ENCODE data around the gene GMFB. TPM values are rescaled to one million over a fixed set of nuclear protein-coding genes. Genes with fewer than 3 reads are reported as not detected.

The GMFB gene
- total RNA-seq, 2 experiments from 2014 or later = 28.9 to 37.3 TPM

GRCh38 chr14:54490445-54491175 lies 1.8 kb upstream of the GMFB start:
- CTCF ChIA-PET = interaction anchor here (0.9 to 1.5 kb wide), 2 partner anchors 14 to 27 kb away, joined by 3 to 5 read pairs; no protein-coding TSS in a partner anchor
- peak overlapping the region; percentile 91 for H3K4me3 Mint-ChIP-seq
- POLR2A ChIA-PET = no interaction called here

GRCh38 chr14:54489731-54490444 lies 1.1 kb upstream of the GMFB start:
- ChIA-PET POLR2A (interaction anchor here (2.0 kb wide), 1 partner anchor 20 kb away, joined by 6 read pairs; the partner anchor contains the start of gene CGRRF1), CTCF (interaction anchor here (1.5 to 4.8 kb wide), 3 partner anchors 14 to 35 kb away, joined by 3 to 31 read pairs (median 5); partner anchors contain the start of gene CGRRF1)
- H3K27ac Mint-ChIP-seq = peak overlapping the region; percentile 96
- H3K27me3 Mint-ChIP-seq = no peaks in the 10 kb centered on the region
- H3K9me3 Mint-ChIP-seq (ENCODE audit: low read depth) = no peaks in the 10 kb centered on the region
- peaks cover 44% of the 10 kb centered on the region for H3K4me1 Mint-ChIP-seq
- peak overlapping the region; percentile 91 for H3K4me3 Mint-ChIP-seq
- ATAC-seq (no peak), DNase-seq (no peak)
- peaks cover 8% of the 10 kb centered on the region for H3K36me3 Mint-ChIP-seq (ENCODE audit: low read depth)
- intact Hi-C loops (cut with DNase I, micrococcal nuclease) = loop anchor here (1.0 to 2.0 kb wide), 6 partner anchors 19 to 94 kb away; partner anchors contain the start of genes CGRRF1 (in 2 of the 2), CNIH1 (in 2 of the 2) and CDKN3 (in 1 of the 2)

More at GRCh38 chr14:54490445-54491175, 1.8 kb upstream of the GMFB start:
- Mint-ChIP-seq H3K9me3 (ENCODE audit: low read depth) (no peaks in the 10 kb centered on the region), H3K4me1 (peaks cover 37% of the 10 kb centered on the region), H3K27me3 (no peaks in the 10 kb centered on the region), H3K36me3 (ENCODE audit: low read depth) (peaks cover 8% of the 10 kb centered on the region), H3K27ac (no peak overlapping the region)
- ATAC-seq (no peak), DNase-seq (no peak)
- intact Hi-C loops (cut with DNase I, micrococcal nuclease) = no loop called here

- Mint-ChIP-seq H3K9me3 (ENCODE audit: low read depth) (no peaks in the 10 kb centered on the region), H3K4me1 (peaks cover 50% of the 10 kb centered on the region), H3K4me3 (peak overlapping the region; percentile 91), H3K27me3 (no peaks in the 10 kb centered on the region), H3K36me3 (ENCODE audit: low read depth) (peaks cover 8% of the 10 kb centered on the region), H3K27ac (peak overlapping the region; percentile 96)
- ChIA-PET POLR2A (interaction anchor here (2.0 kb wide), 1 partner anchor 20 kb away, joined by 6 read pairs; the partner anchor contains the start of gene CGRRF1), CTCF (interaction anchor here (1.0 to 4.8 kb wide), 3 partner anchors 16 to 34 kb away, joined by 3 to 31 read pairs (median 3); partner anchors contain the start of gene CGRRF1)
- intact Hi-C loops (cut with DNase I, micrococcal nuclease) = loop anchor here (1.0 to 2.0 kb wide), 6 partner anchors 20 to 93 kb away; partner anchors contain the start of genes CGRRF1 (in 2 of the 2), CNIH1 (in 2 of the 2) and CDKN3 (in 1 of the 2)
- ATAC-seq = no peak
- DNase-seq = no peak
Observed at GRCh38 chr14:54489318-54489683, 521 bp upstream of the GMFB start.

GRCh38 chr14:54488318-54488645 lies 498 bp downstream of the GMFB start:
- intact Hi-C loops (cut with DNase I, micrococcal nuclease) = loop anchor here (1.0 to 2.0 kb wide), 3 partner anchors 47 to 285 kb away; partner anchors contain the start of genes CDKN3 (in 1 of the 2) and CNIH1 (in 1 of the 2)
- no peaks in the 10 kb centered on the region for H3K9me3 Mint-ChIP-seq (ENCODE audit: low read depth)
- H3K27me3 Mint-ChIP-seq = no peaks in the 10 kb centered on the region
- peak overlapping the region; percentile 91 for H3K4me3 Mint-ChIP-seq
- H3K36me3 Mint-ChIP-seq (ENCODE audit: low read depth) = peaks cover 15% of the 10 kb centered on the region
- H3K27ac Mint-ChIP-seq = peak overlapping the region; percentile 93
- ATAC-seq (peak; percentile 16), DNase-seq (no peak)
- CTCF ChIA-PET = interaction anchor here (0.6 to 4.8 kb wide), 17 partner anchors 20 to 319 kb away, joined by 3 to 31 read pairs (median 3); partner anchors contain the start of gene CGRRF1
- POLR2A ChIA-PET = interaction anchor here (0.6 to 2.0 kb wide), 3 partner anchors 21 to 415 kb away, joined by 3 to 7 read pairs (median 6); partner anchors contain the start of gene CGRRF1
- H3K4me1 Mint-ChIP-seq = peaks cover 60% of the 10 kb centered on the region

GRCh38 chr14:54487771-54488170 lies 1.0 kb downstream of the GMFB start:
- H3K4me1 Mint-ChIP-seq = peaks cover 66% of the 10 kb centered on the region

GRCh38 chr14:54486685-54487084 lies 2.1 kb downstream of the GMFB start:
- peak overlapping the region; percentile 91 for H3K4me3 Mint-ChIP-seq
- peaks cover 71% of the 10 kb centered on the region for H3K4me1 Mint-ChIP-seq
- H3K27ac Mint-ChIP-seq = peak overlapping the region; percentile 74
- DNase-seq = no peak
- ChIA-PET CTCF (interaction anchor here (0.6 to 4.8 kb wide), 5 partner anchors 9 to 89 kb away, joined by 3 to 31 read pairs (median 5); partner anchors contain the start of gene CGRRF1), POLR2A (no interaction called here)
- no peaks in the 10 kb centered on the region for H3K9me3 Mint-ChIP-seq (ENCODE audit: low read depth)
- ATAC-seq = no peak
- intact Hi-C loops (cut with DNase I, micrococcal nuclease) = no loop called here
- H3K36me3 Mint-ChIP-seq (ENCODE audit: low read depth) = peaks cover 26% of the 10 kb centered on the region
- H3K27me3 Mint-ChIP-seq = no peaks in the 10 kb centered on the region

More at GRCh38 chr14:54487771-54488170, 1.0 kb downstream of the GMFB start:
- peak overlapping the region; percentile 91 for H3K4me3 Mint-ChIP-seq
- DNase-seq (no peak), ATAC-seq (no peak)
- H3K36me3 Mint-ChIP-seq (ENCODE audit: low read depth) = peaks cover 20% of the 10 kb centered on the region
- H3K27me3 Mint-ChIP-seq = no peaks in the 10 kb centered on the region
- POLR2A ChIA-PET = interaction anchor here (0.6 to 0.9 kb wide), 2 partner anchors 22 to 67 kb away, joined by 4 to 7 read pairs; partner anchors contain the start of gene CGRRF1
- CTCF ChIA-PET = interaction anchor here (0.7 to 4.8 kb wide), 15 partner anchors 8 to 320 kb away, joined by 3 to 31 read pairs (median 3); partner anchors contain the start of gene CGRRF1
- peak overlapping the region; percentile 93 for H3K27ac Mint-ChIP-seq
- H3K9me3 Mint-ChIP-seq (ENCODE audit: low read depth) = no peaks in the 10 kb centered on the region
- intact Hi-C loops (cut with DNase I, micrococcal nuclease) = loop anchor here (1.0 to 2.0 kb wide), 3 partner anchors 47 to 286 kb away; partner anchors contain the start of genes CDKN3 (in 1 of the 2) and CNIH1 (in 1 of the 2)

- intact Hi-C loops (cut with DNase I, micrococcal nuclease) = no loop called here
- ChIA-PET CTCF (interaction anchor here (1.7 kb wide), 1 partner anchor 9 kb away, joined by 5 read pairs; no protein-coding TSS in a partner anchor), POLR2A (no interaction called here)
- Mint-ChIP-seq H3K4me1 (peaks cover 59% of the 10 kb centered on the region), H3K4me3 (no peak overlapping the region), H3K36me3 (ENCODE audit: low read depth) (peaks cover 32% of the 10 kb centered on the region), H3K27ac (peak overlapping the region; percentile 58), H3K27me3 (no peaks in the 10 kb centered on the region), H3K9me3 (ENCODE audit: low read depth) (no peaks in the 10 kb centered on the region)
- DNase-seq = no peak
- ATAC-seq = no peak
Observed at GRCh38 chr14:54483846-54484245, 4.9 kb downstream of the GMFB start.

GRCh38 chr14:54483073-54483745 lies 5.6 kb downstream of the GMFB start:
- H3K4me1 Mint-ChIP-seq = peaks cover 59% of the 10 kb centered on the region
- CTCF ChIA-PET = interaction anchor here (0.9 to 1.3 kb wide), 3 partner anchors 9 to 38 kb away, joined by 3 read pairs; no protein-coding TSS in a partner anchor

GRCh38 chr14:54481695-54482094 lies 7.1 kb downstream of the GMFB start:
- Mint-ChIP-seq H3K27ac (no peak overlapping the region), H3K36me3 (ENCODE audit: low read depth) (peaks cover 37% of the 10 kb centered on the region), H3K4me3 (no peak overlapping the region), H3K9me3 (ENCODE audit: low read depth) (no peaks in the 10 kb centered on the region), H3K4me1 (peaks cover 53% of the 10 kb centered on the region), H3K27me3 (no peaks in the 10 kb centered on the region)
- POLR2A ChIA-PET = no interaction called here
- intact Hi-C loops (cut with DNase I, micrococcal nuclease) = no loop called here
- DNase-seq = no peak
- CTCF ChIA-PET = interaction anchor here (0.9 to 2.6 kb wide), 3 partner anchors 12 to 58 kb away, joined by 3 to 8 read pairs (median 3); no protein-coding TSS in a partner anchor
- no peak for ATAC-seq

More at GRCh38 chr14:54483073-54483745, 5.6 kb downstream of the GMFB start:
- POLR2A ChIA-PET = interaction anchor here (0.6 kb wide), 1 partner anchor 86 kb away, joined by 3 read pairs; no protein-coding TSS in a partner anchor
- Mint-ChIP-seq H3K9me3 (ENCODE audit: low read depth) (no peaks in the 10 kb centered on the region), H3K27me3 (no peaks in the 10 kb centered on the region), H3K4me3 (no peak overlapping the region), H3K27ac (peak overlapping the region; percentile 48), H3K36me3 (ENCODE audit: low read depth) (peaks cover 35% of the 10 kb centered on the region)
- ATAC-seq (peak; percentile 62), DNase-seq (no peak)
- intact Hi-C loops (cut with DNase I, micrococcal nuclease) = no loop called here

- intact Hi-C loops (cut with DNase I, micrococcal nuclease) = no loop called here
- Mint-ChIP-seq H3K27ac (no peak overlapping the region), H3K9me3 (ENCODE audit: low read depth) (no peaks in the 10 kb centered on the region), H3K4me3 (no peak overlapping the region), H3K27me3 (no peaks in the 10 kb centered on the region), H3K4me1 (peaks cover 51% of the 10 kb centered on the region), H3K36me3 (ENCODE audit: low read depth) (peaks cover 40% of the 10 kb centered on the region)
- ChIA-PET CTCF (interaction anchor here (2.6 kb wide), 1 partner anchor 12 kb away, joined by 8 read pairs; no protein-coding TSS in a partner anchor), POLR2A (no interaction called here)
- ATAC-seq = no peak
- no peak for DNase-seq
Observed at GRCh38 chr14:54480830-54481562, 7.8 kb downstream of the GMFB start.
